HG03175 (cell line): ENCODE data around the gene HABP4.

Experiments
- ATAC-seq: cut with Tn5 transposase; IDR thresholded peaks from one replicate; pipeline ENCODE4 v1.9.1; 2021; ENCODE audit warnings: mild to moderate bottlenecking, moderate library complexity; ENCODE audit not compliant: unreplicated experiment

The HABP4 gene

GRCh38 chr9:96449845-96450612 is at the start of gene HABP4:
Gene HABP4 (plus strand): TSS chr9:96450169. CDS start chr9:96450280, 111 bp downstream.
- ATAC-seq: peak; percentile 91

- ATAC-seq: no peak
Observed at GRCh38 chr9:96408409-96409280, 41.3 kb upstream of the HABP4 start.

- no peak for ATAC-seq
Observed at GRCh38 chr9:96411129-96411838, 38.7 kb upstream of the HABP4 start.

- no peak for ATAC-seq
Observed at GRCh38 chr9:96412174-96412913, 37.6 kb upstream of the HABP4 start.

- ATAC-seq: peak; percentile 34
Observed at GRCh38 chr9:96413302-96414221, 36.4 kb upstream of the HABP4 start.

- peak; percentile 16 for ATAC-seq
Observed at GRCh38 chr9:96417051-96417586, 32.9 kb upstream of the HABP4 start.

GRCh38 chr9:96417661-96418082 is 32.3 kb upstream of the HABP4 start:
- ATAC-seq: no peak

GRCh38 chr9:96418083-96418919 is 31.7 kb upstream of the HABP4 start, which contains the start of gene ZNF367:
Gene ZNF367 (minus strand): TSS chr9:96418370. CDS start chr9:96418032, 338 bp downstream.
- ATAC-seq: peak; percentile 64

GRCh38 chr9:96418920-96419690 is 30.9 kb upstream of the HABP4 start:
- peak; percentile 35 for ATAC-seq

- no peak for ATAC-seq
Observed at GRCh38 chr9:96419691-96419969, 30.3 kb upstream of the HABP4 start.

GRCh38 chr9:96420468-96421219 is 29.3 kb upstream of the HABP4 start:
- ATAC-seq: no peak

GRCh38 chr9:96423322-96423984 is 26.5 kb upstream of the HABP4 start:
- ATAC-seq: no peak

- no peak for ATAC-seq
Observed at GRCh38 chr9:96423985-96424336, 26.0 kb upstream of the HABP4 start.

- ATAC-seq: no peak
Observed at GRCh38 chr9:96425500-96426169, 24.3 kb upstream of the HABP4 start.

GRCh38 chr9:96429732-96430131 is 20.2 kb upstream of the HABP4 start:
- no peak for ATAC-seq

- no peak for ATAC-seq
Observed at GRCh38 chr9:96430377-96430776, 19.6 kb upstream of the HABP4 start.
